K562 (cell line): ENCODE results near the gene PDE4A. TPM values are rescaled to one million over a fixed set of nuclear protein-coding genes. Genes with fewer than 3 reads are reported as not detected.

Source experiments
- ADNP ChIP-seq: fragments of 200-800 bp; sonication (Bioruptor generic); IDR thresholded peaks from 2 replicates; pipeline ENCODE4 v1.6.1; 2016; ENCODE audit warnings: missing genetic modification characterization, missing compliant biosample characterization
- AFF1 ChIP-seq, 2 experiments: fragments of 450-650 bp; IDR thresholded peaks; 2 replicates each; pipeline ENCODE4 v1.6.1; 2018; ENCODE audit warnings: mild to moderate bottlenecking in 2 of 2, low read depth in 1 of 2; ENCODE audit not compliant: partially characterized antibody in 2 of 2
- CBFA2T2 ChIP-seq: fragments of 450-650 bp; conservative IDR thresholded peaks from 2 replicates; pipeline ENCODE4 v1.6.1; 2017; ENCODE audit warnings: mild to moderate bottlenecking
- CHCHD3 ChIP-seq: fragments of 250-450 bp; sonication (Bioruptor Pico); IDR thresholded peaks from 2 replicates; pipeline ENCODE4 v2.1.2; 2022; ENCODE audit warnings: mild to moderate bottlenecking
- CREM ChIP-seq: IDR thresholded peaks from 2 replicates; pipeline ENCODE4 v1.6.1; 2014; ENCODE audit warnings: antibody characterized with exemption, low read depth
- EP300 ChIP-seq: IDR thresholded peaks from 2 replicates; pipeline ENCODE4 v1.6.1; 2012; ENCODE audit warnings: low read length, improper control_type of control experiment
- GABPB2 ChIP-seq: fragments of 250-450 bp; sonication (Bioruptor Pico); conservative IDR thresholded peaks from 2 replicates; pipeline ENCODE4 v1.5.1; 2021; ENCODE audit warnings: mild to moderate bottlenecking
- JUND ChIP-seq, 2 experiments: IDR thresholded peaks; 2 replicates in 1 of 2; 3 replicates in 1 of 2; pipeline ENCODE4 v1.6.1; 2011; ENCODE audit warnings: borderline replicate concordance in 2 of 2, low read depth in 2 of 2, low read length in 2 of 2, improper control_type of control experiment in 1 of 2, missing biosample characterization in 1 of 2, missing genetic modification characterization in 1 of 2, missing genetic modification reagents in 1 of 2
- MTF1 ChIP-seq: fragments of 250-450 bp; sonication (Bioruptor Pico); IDR thresholded peaks from 2 replicates; pipeline ENCODE4 v1.9.0; 2021; ENCODE audit warnings: moderate library complexity, mild to moderate bottlenecking, inconsistent platforms, borderline replicate concordance
- NFATC3 ChIP-seq: fragments of 450-650 bp; IDR thresholded peaks from 2 replicates; pipeline ENCODE4 v1.6.1; 2017; ENCODE audit warnings: mild to moderate bottlenecking
- NR2C2 ChIP-seq, 2 experiments: fragments of 200-800 bp in 1 of 2; sonication (Bioruptor generic) in 1 of 2; sonication (generic) in 1 of 2; formaldehyde crosslinking in 1 of 2; IDR thresholded peaks; 2 replicates each; pipeline versions ENCODE4 v1.6.1 to v1.8.0; 2016 to 2022; ENCODE audit warnings: mild to moderate bottlenecking in 1 of 2, missing compliant biosample characterization in 1 of 2, missing genetic modification characterization in 1 of 2, missing genetic modification reagents in 1 of 2
- SMAD4 ChIP-seq: fragments of 250-450 bp; sonication (Bioruptor Pico); conservative IDR thresholded peaks from 2 replicates; pipeline ENCODE4 v1.8.0; 2021; ENCODE audit warnings: inconsistent platforms, mild to moderate bottlenecking, moderate library complexity
- SMARCC2 ChIP-seq: fragments of 450-650 bp; IDR thresholded peaks from 2 replicates; pipeline ENCODE4 v1.6.1; 2017; ENCODE audit warnings: antibody characterized with exemption, moderate library complexity, mild to moderate bottlenecking, low read depth
- TARDBP ChIP-seq: fragments of 450-650 bp; IDR thresholded peaks from 2 replicates; pipeline ENCODE4 v1.6.1; 2016
- ZBTB11 ChIP-seq, 3 experiments: fragments of 200-800 bp in 1 of 3; fragments of 250-450 bp in 1 of 3; fragments of 450-650 bp in 1 of 3; sonication (Bioruptor Pico) in 1 of 3; sonication (Bioruptor generic) in 1 of 3; formaldehyde crosslinking in 1 of 3; IDR thresholded peaks; 2 replicates each; pipeline versions ENCODE4 v1.6.1 to v1.8.0; 2016 to 2022; ENCODE audit warnings: mild to moderate bottlenecking in 2 of 3, missing genetic modification characterization in 2 of 3, missing compliant biosample characterization in 1 of 3, moderate library complexity in 1 of 3
- ZBTB5 ChIP-seq: fragments of 450-650 bp; IDR thresholded peaks from 2 replicates; pipeline ENCODE4 v1.6.1; 2017; ENCODE audit warnings: antibody characterized with exemption
- ZNF311 ChIP-seq: fragments of 250-450 bp; sonication (Bioruptor Pico); IDR thresholded peaks from 2 replicates; pipeline ENCODE4 v1.4.0; 2020; ENCODE audit warnings: mild to moderate bottlenecking, moderate library complexity
- polyA plus RNA-seq, 8 experiments: library from polyadenylated mRNA; depleted of rRNA in 4 of 8; stranded (reverse) in 5 of 8; unstranded in 3 of 8; fragments of >200 nt; fragmentation: Nextera tagmentation in 2 of 8; fragmentation: Illumina TruSeq in 1 of 8; extraction: Ambion mirVana in 2 of 8; extraction: Trizol in 1 of 8; gene quantifications; 2 replicates each; pipeline versions ENCODE4 v1.2.1 to v1.2.3, GENCODE V29; 2011 to 2014; ENCODE audit warnings: inconsistent platforms in 1 of 8, missing spikeins in 1 of 8
- total RNA-seq, 7 experiments: library from RNA; depleted of rRNA in 6 of 7; stranded (reverse); fragments of >200 nt in 6 of 7; fragmentation: Illumina TruSeq in 2 of 7; extraction: Trizol in 2 of 7; gene quantifications; 2 replicates each; pipeline versions ENCODE4 v1.2.1 to v1.2.3, GENCODE V29; 2011 to 2021; ENCODE audit warnings: low replicate concordance in 1 of 7

The PDE4A gene
- total and polyA plus RNA-seq, 9 of the 15 experiments (the other 6 are each of a cell fraction or from before 2014, with no cell fraction given): 0.66 to 26.9 (median 4.6) TPM

GRCh38 chr19:10474962-10475451 lies 54.7 kb downstream of the PDE4A start (continued):
- TF ChIP-seq AFF1 (IDR thresholded peaks at IDR 0.05; ENCODE audit: low read depth in 1 of 2, partially characterized antibody in 2 of 2) (peak in 1 of 2 experiments; percentile 65), ZBTB5 (no peak), TARDBP (0 out of 2 replicates have a peak, but pooled peaks have one; percentile 32), SMAD4 (0 out of 2 replicates have a peak, but pooled peaks have one; percentile 29), GABPB2 (CRISPR knock-in tag) (no peak), ZBTB11 (CRISPR knock-in tag; IDR thresholded peaks at IDR 0.05) (0 out of 6 replicates have a peak, but pooled peaks of 1 of the 3 experiments have one; percentile 22), NR2C2 (CRISPR knock-in tag; IDR thresholded peaks at IDR 0.05) (no peak), NR2C2 (tag; IDR thresholded peaks at IDR 0.05) (no peak), SMARCC2 (0 out of 2 replicates have a peak, but pooled peaks have one; percentile 18), ZNF311 (CRISPR knock-in tag) (no peak), NFATC3 (no peak), EP300 (0 out of 2 replicates have a peak, but pooled peaks have one; percentile 3), CBFA2T2 (no peak), ADNP (tag) (peak; percentile 81), MTF1 (no peak), CHCHD3 (no peak), JUND (IDR thresholded peaks at IDR 0.05; ENCODE audit: borderline replicate concordance, low read depth, low read length) (peak; percentile 44; the same call in 1 of the 2 replicates), JUND (tag; IDR thresholded peaks at IDR 0.05; ENCODE audit: borderline replicate concordance, low read depth, low read length) (peak; percentile 20; the same call in 1 of the 3 replicates), CREM (0 out of 2 replicates have a peak, but pooled peaks have one; percentile 16)
- TF ChIP-seq, all 486 proteins: peak for 43
